ENCODE data around the gene BCL11A. TPM values are rescaled to one million over a fixed set of nuclear protein-coding genes. Genes with fewer than 3 reads are reported as not detected.

Gene BCL11A
- total RNA-seq, 1 donor from 2014 or later = 13.4 TPM

GRCh38 chr2:60559880-60560279 lies 6.4 kb upstream of the BCL11A start:
- no peak for TF ChIP-seq CTCF (IDR thresholded peaks at IDR 0.05)
- no peak for DNase-seq (ENCODE audit: low spot score)
- peaks cover 23% of the 10 kb centered on the region for H3K4me1 Mint-ChIP-seq (ENCODE audit: low read depth)
- H3K27me3 Mint-ChIP-seq (ENCODE audit: low read depth) = peaks cover 59% of the 10 kb centered on the region
- H3K4me3 Mint-ChIP-seq (ENCODE audit: unreplicated experiment) = no peak overlapping the region
- no peak overlapping the region for H3K27ac Mint-ChIP-seq (ENCODE audit: unreplicated experiment)
- H3K9me3 Mint-ChIP-seq (ENCODE audit: low read depth) = no peaks in the 10 kb centered on the region
- H3K36me3 Mint-ChIP-seq (ENCODE audit: low read depth) = no peaks in the 10 kb centered on the region

GRCh38 chr2:60558536-60558935 lies 5.1 kb upstream of the BCL11A start:
- H3K36me3 Mint-ChIP-seq (ENCODE audit: low read depth) = no peaks in the 10 kb centered on the region
- H3K4me1 Mint-ChIP-seq (ENCODE audit: low read depth) = peaks cover 24% of the 10 kb centered on the region
- no peak overlapping the region for H3K4me3 Mint-ChIP-seq (ENCODE audit: unreplicated experiment)
- no peaks in the 10 kb centered on the region for H3K9me3 Mint-ChIP-seq (ENCODE audit: low read depth)
- DNase-seq (ENCODE audit: low spot score) = no peak
- no peak for TF ChIP-seq CTCF (IDR thresholded peaks at IDR 0.05)
- peaks cover 50% of the 10 kb centered on the region for H3K27me3 Mint-ChIP-seq (ENCODE audit: low read depth)
- H3K27ac Mint-ChIP-seq (ENCODE audit: unreplicated experiment) = no peak overlapping the region

- TF ChIP-seq CTCF (IDR thresholded peaks at IDR 0.05) = no peak
Observed at GRCh38 chr2:60557486-60557864, 4.0 kb upstream of the BCL11A start.

GRCh38 chr2:60556576-60557485 lies 3.4 kb upstream of the BCL11A start:
- Mint-ChIP-seq H3K9me3 (ENCODE audit: low read depth) (no peaks in the 10 kb centered on the region), H3K27me3 (ENCODE audit: low read depth) (peaks cover 43% of the 10 kb centered on the region), H3K4me3 (ENCODE audit: unreplicated experiment) (peak overlapping the region; percentile 21), H3K27ac (ENCODE audit: unreplicated experiment) (no peak overlapping the region), H3K4me1 (ENCODE audit: low read depth) (peaks cover 26% of the 10 kb centered on the region), H3K36me3 (ENCODE audit: low read depth) (no peaks in the 10 kb centered on the region)
- no peak for TF ChIP-seq CTCF (IDR thresholded peaks at IDR 0.05)
- no peak for DNase-seq (ENCODE audit: low spot score)

More at GRCh38 chr2:60557486-60557864, 4.0 kb upstream of the BCL11A start:
- Mint-ChIP-seq H3K4me1 (ENCODE audit: low read depth) (peaks cover 24% of the 10 kb centered on the region), H3K27me3 (ENCODE audit: low read depth) (peaks cover 44% of the 10 kb centered on the region), H3K4me3 (ENCODE audit: unreplicated experiment) (peak overlapping the region; percentile 3), H3K27ac (ENCODE audit: unreplicated experiment) (no peak overlapping the region), H3K36me3 (ENCODE audit: low read depth) (no peaks in the 10 kb centered on the region), H3K9me3 (ENCODE audit: low read depth) (no peaks in the 10 kb centered on the region)
- DNase-seq (ENCODE audit: low spot score) = no peak

GRCh38 chr2:60556175-60556574 lies 2.7 kb upstream of the BCL11A start:
- peaks cover 38% of the 10 kb centered on the region for H3K27me3 Mint-ChIP-seq (ENCODE audit: low read depth)
- no peak overlapping the region for H3K4me3 Mint-ChIP-seq (ENCODE audit: unreplicated experiment)
- H3K4me1 Mint-ChIP-seq (ENCODE audit: low read depth) = peaks cover 30% of the 10 kb centered on the region
- no peak overlapping the region for H3K27ac Mint-ChIP-seq (ENCODE audit: unreplicated experiment)
- no peak for TF ChIP-seq CTCF (IDR thresholded peaks at IDR 0.05)
- no peaks in the 10 kb centered on the region for H3K36me3 Mint-ChIP-seq (ENCODE audit: low read depth)
- no peak for DNase-seq (ENCODE audit: low spot score)
- H3K9me3 Mint-ChIP-seq (ENCODE audit: low read depth) = no peaks in the 10 kb centered on the region

Measured in chondrocyte (in vitro differentiated cells).